PC-3 (cell line): ENCODE data around the gene ENTHD1.

Experiments
- CTCF ChIP-seq: fragments of 300-600 bp; sonication (generic); conservative IDR thresholded peaks from 2 replicates; pipeline ENCODE4 v1.5.1; 2017; ENCODE audit warnings: antibody characterized with exemption, low read depth, mild to moderate bottlenecking, low read length
- EZH2 ChIP-seq: fragments of 300-600 bp; sonication (generic); IDR thresholded peaks from one replicate; pipeline ENCODE4 v1.6.1; 2017; ENCODE audit warnings: antibody characterized with exemption, mild to moderate bottlenecking, low read length; ENCODE audit not compliant: unreplicated experiment
- EZH2phosphoT487 ChIP-seq: fragments of 300-600 bp; sonication (generic); IDR thresholded peaks from 2 replicates; pipeline ENCODE4 v1.6.1; 2018; ENCODE audit warnings: mild to moderate bottlenecking, antibody characterized with exemption, low read length, borderline replicate concordance

GRCh38 chr22:39703928-39704639 lies 189.5 kb downstream of the ENTHD1 start:
- no peak for TF ChIP-seq CTCF
- TF ChIP-seq EZH2phosphoT487, result no peak
- TF ChIP-seq EZH2, result no peak
